Measurements from ENCODE around the gene SYNJ1. TPM values are rescaled to one million over a fixed set of nuclear protein-coding genes. Genes with fewer than 3 reads are reported as not detected.
A peak's percentile ranks its signal among the peaks of the same experiment; 100 is the strongest.

Gene SYNJ1
- total and polyA plus RNA-seq, 2 of the 13 experiments (the other 11 are each of a cell fraction or from before 2014, with no cell fraction given) = 2.0 to 2.7 TPM

- TF ChIP-seq, protein P1, sequence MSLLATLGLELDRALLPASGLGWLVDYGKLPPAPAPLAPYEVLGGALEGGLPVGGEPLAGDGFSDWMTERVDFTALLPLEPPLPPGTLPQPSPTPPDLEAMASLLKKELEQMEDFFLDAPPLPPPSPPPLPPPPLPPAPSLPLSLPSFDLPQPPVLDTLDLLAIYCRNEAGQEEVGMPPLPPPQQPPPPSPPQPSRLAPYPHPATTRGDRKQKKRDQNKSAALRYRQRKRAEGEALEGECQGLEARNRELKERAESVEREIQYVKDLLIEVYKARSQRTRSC (CRISPR knock-in tag; IDR thresholded peaks at IDR 0.05; ENCODE audit: low read depth) = 0 out of 2 replicates have a peak, but pooled peaks have one; percentile 67
- TF ChIP-seq ZFP91 (CRISPR knock-in tag; IDR thresholded peaks at IDR 0.05; ENCODE audit: borderline replicate concordance) = peak; percentile 71
- no peak for TF ChIP-seq KLF15 (CRISPR knock-in tag; IDR thresholded peaks at IDR 0.05; ENCODE audit: borderline replicate concordance)
- peak; percentile 96 for TF ChIP-seq NR2F1 (CRISPR knock-in tag; IDR thresholded peaks at IDR 0.05)
- no peak for TF ChIP-seq TEAD2 (CRISPR knock-in tag; IDR thresholded peaks at IDR 0.05)
- TF ChIP-seq FOXC1 (CRISPR knock-in tag; IDR thresholded peaks at IDR 0.05; ENCODE audit: borderline replicate concordance) = peak; percentile 35; the same call in 1 of the 2 replicates
- TF ChIP-seq SIN3A (IDR thresholded peaks at IDR 0.05; ENCODE audit: borderline replicate concordance, low read depth, low read length) = peak; percentile 57; the same call in 1 of the 2 replicates
- TF ChIP-seq, protein P2, sequence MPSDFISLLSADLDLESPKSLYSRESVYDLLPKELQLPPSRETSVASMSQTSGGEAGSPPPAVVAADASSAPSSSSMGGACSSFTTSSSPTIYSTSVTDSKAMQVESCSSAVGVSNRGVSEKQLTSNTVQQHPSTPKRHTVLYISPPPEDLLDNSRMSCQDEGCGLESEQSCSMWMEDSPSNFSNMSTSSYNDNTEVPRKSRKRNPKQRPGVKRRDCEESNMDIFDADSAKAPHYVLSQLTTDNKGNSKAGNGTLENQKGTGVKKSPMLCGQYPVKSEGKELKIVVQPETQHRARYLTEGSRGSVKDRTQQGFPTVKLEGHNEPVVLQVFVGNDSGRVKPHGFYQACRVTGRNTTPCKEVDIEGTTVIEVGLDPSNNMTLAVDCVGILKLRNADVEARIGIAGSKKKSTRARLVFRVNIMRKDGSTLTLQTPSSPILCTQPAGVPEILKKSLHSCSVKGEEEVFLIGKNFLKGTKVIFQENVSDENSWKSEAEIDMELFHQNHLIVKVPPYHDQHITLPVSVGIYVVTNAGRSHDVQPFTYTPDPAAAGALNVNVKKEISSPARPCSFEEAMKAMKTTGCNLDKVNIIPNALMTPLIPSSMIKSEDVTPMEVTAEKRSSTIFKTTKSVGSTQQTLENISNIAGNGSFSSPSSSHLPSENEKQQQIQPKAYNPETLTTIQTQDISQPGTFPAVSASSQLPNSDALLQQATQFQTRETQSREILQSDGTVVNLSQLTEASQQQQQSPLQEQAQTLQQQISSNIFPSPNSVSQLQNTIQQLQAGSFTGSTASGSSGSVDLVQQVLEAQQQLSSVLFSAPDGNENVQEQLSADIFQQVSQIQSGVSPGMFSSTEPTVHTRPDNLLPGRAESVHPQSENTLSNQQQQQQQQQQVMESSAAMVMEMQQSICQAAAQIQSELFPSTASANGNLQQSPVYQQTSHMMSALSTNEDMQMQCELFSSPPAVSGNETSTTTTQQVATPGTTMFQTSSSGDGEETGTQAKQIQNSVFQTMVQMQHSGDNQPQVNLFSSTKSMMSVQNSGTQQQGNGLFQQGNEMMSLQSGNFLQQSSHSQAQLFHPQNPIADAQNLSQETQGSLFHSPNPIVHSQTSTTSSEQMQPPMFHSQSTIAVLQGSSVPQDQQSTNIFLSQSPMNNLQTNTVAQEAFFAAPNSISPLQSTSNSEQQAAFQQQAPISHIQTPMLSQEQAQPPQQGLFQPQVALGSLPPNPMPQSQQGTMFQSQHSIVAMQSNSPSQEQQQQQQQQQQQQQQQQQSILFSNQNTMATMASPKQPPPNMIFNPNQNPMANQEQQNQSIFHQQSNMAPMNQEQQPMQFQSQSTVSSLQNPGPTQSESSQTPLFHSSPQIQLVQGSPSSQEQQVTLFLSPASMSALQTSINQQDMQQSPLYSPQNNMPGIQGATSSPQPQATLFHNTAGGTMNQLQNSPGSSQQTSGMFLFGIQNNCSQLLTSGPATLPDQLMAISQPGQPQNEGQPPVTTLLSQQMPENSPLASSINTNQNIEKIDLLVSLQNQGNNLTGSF (CRISPR knock-in tag; IDR thresholded peaks at IDR 0.05) = no peak
- TF ChIP-seq, protein P3, sequence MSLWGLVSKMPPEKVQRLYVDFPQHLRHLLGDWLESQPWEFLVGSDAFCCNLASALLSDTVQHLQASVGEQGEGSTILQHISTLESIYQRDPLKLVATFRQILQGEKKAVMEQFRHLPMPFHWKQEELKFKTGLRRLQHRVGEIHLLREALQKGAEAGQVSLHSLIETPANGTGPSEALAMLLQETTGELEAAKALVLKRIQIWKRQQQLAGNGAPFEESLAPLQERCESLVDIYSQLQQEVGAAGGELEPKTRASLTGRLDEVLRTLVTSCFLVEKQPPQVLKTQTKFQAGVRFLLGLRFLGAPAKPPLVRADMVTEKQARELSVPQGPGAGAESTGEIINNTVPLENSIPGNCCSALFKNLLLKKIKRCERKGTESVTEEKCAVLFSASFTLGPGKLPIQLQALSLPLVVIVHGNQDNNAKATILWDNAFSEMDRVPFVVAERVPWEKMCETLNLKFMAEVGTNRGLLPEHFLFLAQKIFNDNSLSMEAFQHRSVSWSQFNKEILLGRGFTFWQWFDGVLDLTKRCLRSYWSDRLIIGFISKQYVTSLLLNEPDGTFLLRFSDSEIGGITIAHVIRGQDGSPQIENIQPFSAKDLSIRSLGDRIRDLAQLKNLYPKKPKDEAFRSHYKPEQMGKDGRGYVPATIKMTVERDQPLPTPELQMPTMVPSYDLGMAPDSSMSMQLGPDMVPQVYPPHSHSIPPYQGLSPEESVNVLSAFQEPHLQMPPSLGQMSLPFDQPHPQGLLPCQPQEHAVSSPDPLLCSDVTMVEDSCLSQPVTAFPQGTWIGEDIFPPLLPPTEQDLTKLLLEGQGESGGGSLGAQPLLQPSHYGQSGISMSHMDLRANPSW (CRISPR knock-in tag; IDR thresholded peaks at IDR 0.05; ENCODE audit: borderline replicate concordance) = peak; percentile 75; the same call in 1 of the 2 replicates
- TF ChIP-seq SRSF4 (IDR thresholded peaks at IDR 0.05; ENCODE audit: low read depth, low read length, poor library complexity, severe bottlenecking) = no peak
- no peak for TF ChIP-seq PAF1 (CRISPR knock-in tag; IDR thresholded peaks at IDR 0.05)
- TF ChIP-seq, protein P4, sequence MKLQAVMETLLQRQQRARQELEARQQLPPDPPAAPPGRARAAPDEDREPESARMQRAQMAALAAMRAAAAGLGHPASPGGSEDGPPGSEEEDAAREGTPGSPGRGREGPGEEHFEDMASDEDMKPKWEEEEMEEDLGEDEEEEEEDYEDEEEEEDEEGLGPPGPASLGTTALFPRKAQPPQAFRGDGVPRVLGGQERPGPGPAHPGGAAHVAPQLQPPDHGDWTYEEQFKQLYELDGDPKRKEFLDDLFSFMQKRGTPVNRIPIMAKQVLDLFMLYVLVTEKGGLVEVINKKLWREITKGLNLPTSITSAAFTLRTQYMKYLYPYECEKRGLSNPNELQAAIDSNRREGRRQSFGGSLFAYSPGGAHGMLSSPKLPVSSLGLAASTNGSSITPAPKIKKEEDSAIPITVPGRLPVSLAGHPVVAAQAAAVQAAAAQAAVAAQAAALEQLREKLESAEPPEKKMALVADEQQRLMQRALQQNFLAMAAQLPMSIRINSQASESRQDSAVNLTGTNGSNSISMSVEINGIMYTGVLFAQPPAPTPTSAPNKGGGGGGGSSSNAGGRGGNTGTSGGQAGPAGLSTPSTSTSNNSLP (IDR thresholded peaks at IDR 0.05; ENCODE audit: low read depth, low read length) = peak; percentile 87
- TF ChIP-seq THYN1 (CRISPR knock-in tag; IDR thresholded peaks at IDR 0.05; ENCODE audit: borderline replicate concordance, low read depth) = no peak
Measured at GRCh38 chr21:32592929-32593502, 134.8 kb downstream of the SYNJ1 start (continued).
